Stimulated activated CD4-positive, alpha-beta T cell treated with anti-CD3 and anti-CD28 coated beads, Interleukin-15, amount 100 ng/mL, for 1 hour (primary cell): ENCODE data around the gene KANK3.
"Not testable (repeated sequence)": the region's sequence is repeated elsewhere in the genome, so short reads cannot be mapped to it uniquely, and the experiment has no call there.

ENCODE experiments used
- DNase-seq, 2 donors: peaks; one replicate each; pipeline ENCODE4 v3.0.0-alpha.2; 2020; ENCODE audit warnings: low read depth in 1 of 2, low spot score in 1 of 2

Gene KANK3

DNA sequence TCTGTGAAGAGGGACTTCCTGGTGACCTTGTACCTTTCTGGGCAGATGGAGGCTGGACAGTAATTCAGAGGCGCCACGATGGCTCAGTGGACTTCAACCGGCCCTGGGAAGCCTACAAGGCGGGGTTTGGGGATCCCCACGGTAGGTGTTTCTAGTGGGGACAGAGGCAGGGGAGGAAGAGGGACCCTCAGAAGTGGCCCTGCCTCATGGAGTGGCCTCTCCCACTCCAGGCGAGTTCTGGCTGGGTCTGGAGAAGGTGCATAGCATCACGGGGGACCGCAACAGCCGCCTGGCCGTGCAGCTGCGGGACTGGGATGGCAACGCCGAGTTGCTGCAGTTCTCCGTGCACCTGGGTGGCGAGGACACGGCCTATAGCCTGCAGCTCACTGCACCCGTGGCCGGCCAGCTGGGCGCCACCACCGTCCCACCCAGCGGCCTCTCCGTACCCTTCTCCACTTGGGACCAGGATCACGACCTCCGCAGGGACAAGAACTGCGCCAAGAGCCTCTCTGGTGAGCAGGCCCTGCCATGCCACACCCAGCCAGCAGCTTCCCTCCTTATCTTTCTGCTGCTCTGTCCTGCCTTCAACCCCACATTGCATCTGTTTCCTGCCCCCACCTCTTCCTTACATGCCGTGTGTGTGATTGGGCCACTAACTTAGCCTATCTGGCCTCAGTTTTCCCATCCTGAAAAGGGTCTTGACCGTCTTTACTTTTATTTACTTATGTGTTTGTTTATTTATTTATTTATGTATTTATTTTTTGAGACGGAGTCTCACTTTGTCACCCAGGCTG is 28.1 kb upstream of the KANK3 start:
- no peak for DNase-seq

DNA sequence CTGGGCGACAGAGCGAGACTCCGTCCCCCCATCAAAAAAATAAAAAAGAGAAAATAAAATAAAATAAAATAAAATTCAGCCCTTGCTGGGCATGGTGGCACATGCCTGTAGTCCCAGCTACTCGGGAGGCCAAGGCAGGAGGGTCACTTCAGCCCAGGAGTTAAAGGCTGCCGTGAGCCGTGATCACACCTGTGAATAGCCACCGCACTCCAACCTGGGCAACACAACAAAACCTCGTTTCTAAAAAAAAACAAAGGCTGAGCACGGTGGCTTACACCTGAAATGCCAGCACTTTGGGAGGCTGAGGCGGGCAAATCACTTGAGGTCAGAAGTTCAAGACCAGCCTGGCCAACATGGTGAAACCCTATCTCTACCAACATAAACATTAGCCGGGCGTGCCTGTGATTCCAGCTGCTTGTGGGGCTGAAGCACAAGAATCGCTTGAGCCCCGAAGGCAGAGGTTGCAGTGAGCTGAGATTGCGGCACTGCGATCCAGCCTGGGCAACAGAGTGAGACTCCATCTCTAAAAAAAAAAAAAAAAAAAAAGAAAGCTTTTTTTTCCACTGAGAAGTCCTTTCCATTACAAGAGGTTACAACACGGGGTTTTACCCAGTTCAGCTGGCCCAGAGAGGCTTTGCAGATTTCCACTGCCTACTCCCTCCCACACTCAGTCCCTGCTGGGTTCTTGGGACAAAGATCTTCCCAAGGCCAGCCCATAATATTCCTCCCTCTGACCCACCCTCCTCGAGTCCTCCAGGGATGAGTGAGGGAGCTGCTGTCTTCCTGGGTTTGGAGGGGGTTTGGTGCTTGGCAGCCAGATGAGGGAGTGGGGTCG is 27.3 kb upstream of the KANK3 start:
- DNase-seq: no peak

DNA sequence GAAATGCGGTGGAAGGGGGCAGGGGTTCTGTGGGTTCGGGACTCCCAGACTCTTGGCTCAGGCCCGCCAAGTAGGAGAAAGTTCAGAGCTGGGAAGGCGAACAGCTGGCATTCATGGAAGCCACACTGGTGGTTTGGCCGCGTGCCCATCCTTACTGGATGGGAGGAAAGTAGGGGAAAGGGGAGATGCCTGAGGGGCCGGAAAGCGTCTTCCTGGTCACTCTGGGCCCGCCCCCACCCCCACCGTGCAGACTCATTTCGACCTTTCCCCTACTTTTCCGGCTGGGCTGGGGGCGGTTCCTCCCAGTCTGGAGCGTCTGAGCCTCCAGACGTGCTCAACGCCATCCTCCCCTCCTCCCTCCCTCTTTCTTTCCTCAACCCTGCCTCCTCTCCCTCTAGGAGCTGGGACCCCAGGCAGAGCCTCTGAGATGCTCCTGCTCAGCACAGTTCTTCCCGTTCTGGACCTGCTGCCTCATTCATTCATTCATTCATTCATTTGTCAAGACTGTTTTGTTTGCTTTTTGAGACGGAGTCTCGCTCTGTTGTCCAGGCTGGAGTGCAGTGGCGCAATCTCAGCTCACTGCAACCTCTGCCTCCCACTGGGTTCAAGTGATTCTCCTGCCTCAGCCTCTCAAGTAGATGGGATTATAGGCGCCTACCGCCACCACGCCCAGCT is 24.4 kb upstream of the KANK3 start:
- DNase-seq: no peak

DNA sequence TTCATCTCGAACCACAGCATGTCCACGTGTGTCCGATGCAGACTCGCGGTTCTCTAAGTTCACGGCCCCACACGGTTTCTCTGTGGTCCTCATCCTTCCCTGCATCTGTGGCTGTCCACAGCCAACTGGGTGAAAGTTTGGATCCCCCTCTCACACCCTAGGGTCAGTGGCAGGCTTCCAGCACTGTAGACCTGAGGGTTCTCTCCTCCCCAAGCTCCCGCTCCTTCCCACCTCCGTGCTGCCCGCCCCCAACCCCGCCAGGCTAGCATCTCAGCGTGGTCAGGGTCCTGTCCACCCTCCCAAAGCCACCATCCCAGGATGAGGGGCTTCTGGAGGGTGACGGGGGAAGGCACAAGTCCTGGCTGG is 23.9 kb upstream of the KANK3 start:
- no peak for DNase-seq

DNA sequence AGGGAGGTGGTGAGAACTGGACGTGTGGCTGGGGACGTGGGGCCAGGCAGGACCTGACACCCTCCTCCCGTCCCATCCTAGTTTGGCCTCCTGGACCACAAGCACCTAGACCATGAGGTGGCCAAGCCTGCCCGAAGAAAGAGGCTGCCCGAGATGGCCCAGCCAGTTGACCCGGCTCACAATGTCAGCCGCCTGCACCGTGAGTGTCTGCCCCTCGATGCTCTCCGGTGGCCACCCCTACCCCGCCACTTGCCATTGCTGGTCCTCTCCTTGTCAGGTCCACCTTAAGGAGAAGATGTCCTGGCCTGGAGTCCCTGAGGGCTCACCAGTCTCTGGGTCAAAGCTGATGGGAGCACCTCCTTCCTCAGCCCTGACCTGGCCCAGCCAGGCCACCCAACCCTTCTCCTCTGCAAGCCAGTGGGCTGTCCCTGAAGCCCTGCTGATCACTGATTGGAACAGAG is 23.1 kb upstream of the KANK3 start:
- DNase-seq: no peak

DNA sequence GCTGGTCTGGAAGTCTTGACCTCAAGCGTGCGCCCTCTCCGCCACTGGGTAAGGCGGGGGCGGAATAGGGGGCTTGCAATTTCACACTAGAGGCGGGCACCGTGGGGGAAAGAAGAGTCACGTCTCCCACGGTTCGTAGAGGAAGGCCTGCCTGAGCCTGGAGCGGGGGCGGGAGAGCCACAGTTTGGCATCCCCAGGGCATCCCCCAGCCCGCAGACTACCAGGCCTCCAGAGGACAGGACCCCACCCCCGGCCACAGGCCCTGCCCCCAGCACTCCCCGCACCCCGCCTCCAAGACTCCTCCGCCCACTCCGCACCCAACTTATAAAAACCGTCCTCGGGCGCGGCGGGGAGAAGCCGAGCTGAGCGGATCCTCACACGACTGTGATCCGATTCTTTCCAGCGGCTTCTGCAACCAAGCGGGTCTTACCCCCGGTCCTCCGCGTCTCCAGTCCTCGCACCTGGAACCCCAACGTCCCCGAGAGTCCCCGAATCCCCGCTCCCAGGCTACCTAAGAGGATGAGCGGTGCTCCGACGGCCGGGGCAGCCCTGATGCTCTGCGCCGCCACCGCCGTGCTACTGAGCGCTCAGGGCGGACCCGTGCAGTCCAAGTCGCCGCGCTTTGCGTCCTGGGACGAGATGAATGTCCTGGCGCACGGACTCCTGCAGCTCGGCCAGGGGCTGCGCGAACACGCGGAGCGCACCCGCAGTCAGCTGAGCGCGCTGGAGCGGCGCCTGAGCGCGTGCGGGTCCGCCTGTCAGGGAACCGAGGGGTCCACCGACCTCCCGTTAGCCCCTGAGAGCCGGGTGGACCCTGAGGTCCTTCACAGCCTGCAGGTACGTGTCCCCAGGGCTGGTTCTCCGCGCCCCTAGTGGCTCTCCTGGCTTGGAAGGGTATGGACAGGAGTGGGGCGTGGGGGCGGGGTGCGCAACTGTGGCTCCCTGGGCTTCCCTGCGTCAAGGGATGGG is 21.0 kb upstream of the KANK3 start, which contains the start of gene ANGPTL4:
Gene ANGPTL4, plus strand, starts transcription at position 353 of the 969 bp plus-strand sequence. Its CDS starts 167 bp downstream, at position 520.
- DNase-seq: peak in 1 of 2 donors; percentile 41

DNA sequence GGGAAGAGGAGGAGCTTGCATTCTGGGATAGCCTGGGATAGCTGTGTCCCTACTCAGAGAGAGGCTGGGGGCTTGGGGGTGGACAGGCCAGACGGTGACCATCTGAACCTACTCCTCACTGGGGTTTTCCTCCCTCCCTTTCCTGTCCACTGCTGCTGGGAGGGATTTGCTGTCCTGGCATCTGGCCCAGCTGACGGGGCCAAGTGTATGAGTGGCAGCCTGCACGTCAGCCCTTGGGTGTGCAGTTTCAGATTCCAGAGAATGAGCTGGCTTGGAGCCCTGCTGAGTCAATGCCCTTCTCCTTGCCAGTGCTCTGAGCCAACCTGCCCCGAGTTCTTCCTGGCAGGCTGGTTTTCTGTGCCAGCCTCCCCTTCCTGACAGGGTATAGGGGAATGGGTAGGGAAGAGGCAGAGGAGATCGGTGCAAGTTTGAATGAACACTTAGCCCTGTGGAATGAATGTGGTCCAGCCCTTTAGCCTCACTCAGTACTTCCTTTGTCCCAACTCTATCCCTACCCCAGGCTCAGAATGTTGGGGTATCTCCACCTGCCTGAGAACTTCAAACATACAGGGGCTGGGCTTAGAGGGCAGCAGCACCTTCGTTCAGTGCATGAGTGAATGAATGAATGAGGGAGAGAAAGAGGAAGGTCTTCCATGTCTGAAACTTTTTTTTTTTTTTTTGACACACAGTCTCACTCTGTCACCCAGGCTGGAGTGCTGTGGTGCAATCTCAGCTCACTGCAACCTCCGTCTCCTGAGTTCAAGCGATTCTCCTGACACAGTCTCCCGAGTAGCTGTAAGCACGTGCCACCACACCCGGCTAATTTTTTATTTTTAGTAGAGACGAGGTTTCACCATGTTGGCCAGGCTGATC is 19.1 kb upstream of the KANK3 start:
- DNase-seq: no peak

DNA sequence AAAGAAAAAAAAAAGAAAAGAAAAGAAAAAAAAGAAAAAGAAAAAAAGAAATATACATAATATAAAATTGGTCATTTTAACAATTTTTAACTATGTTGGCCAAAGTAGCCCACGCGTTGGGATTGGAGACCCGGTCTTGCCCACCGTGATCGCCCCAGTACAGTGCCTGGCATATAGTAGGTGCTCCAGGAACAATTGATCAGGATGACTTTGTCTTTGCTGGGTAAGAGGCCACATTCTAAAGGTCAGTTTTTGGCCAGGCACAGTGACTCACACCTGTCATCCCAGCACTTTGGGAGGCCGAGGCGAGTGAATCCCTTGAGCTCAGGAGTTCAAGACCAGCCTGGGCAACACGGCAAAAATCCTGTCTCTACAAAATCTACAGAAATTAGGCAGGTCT is 17.1 kb upstream of the KANK3 start:
- no peak for DNase-seq

DNA sequence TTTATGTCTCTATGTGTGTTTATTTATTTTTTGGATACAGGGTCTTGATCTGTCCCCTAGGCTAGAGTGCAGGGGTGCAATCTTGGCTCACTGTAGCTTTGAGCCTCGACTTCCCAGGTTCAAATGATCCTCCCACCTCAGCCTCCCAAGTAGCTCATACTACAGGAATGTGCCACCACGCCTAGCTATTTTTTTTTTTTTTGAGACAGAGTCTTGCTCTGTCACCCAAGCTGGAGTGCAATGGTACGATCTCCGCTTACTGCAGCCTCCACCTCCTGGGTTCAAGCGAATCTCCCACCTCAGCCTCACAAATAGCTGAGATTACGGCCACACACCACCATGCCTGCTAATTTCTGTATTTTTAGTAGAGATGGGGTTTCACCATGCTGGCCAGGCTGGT is 15.9 kb upstream of the KANK3 start:
- no peak for DNase-seq

DNA sequence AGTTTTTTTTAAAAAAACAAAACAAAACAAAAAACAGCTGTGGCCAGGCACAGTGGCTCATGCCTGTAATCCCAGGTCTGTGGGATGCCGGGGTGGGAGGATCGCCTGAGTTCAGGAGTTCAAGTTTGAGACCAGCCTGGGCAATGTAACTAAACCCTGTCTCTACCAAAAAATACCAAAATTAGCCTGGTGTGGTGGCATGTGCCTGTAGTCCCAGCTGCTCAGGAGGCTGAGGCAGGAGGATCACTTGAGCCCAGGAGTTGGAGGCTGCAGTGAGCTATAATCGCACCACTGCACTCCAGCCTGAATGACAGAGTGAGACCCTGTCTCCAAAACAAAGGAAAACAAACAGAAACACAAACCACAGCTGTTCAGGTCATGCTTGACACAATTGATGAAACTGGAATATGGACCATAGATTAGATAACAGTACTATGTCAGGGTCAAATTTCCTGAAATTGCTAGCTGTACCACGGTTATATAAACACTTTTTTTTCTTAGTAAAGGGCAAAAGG is 14.0 kb upstream of the KANK3 start:
- no peak for DNase-seq

DNA sequence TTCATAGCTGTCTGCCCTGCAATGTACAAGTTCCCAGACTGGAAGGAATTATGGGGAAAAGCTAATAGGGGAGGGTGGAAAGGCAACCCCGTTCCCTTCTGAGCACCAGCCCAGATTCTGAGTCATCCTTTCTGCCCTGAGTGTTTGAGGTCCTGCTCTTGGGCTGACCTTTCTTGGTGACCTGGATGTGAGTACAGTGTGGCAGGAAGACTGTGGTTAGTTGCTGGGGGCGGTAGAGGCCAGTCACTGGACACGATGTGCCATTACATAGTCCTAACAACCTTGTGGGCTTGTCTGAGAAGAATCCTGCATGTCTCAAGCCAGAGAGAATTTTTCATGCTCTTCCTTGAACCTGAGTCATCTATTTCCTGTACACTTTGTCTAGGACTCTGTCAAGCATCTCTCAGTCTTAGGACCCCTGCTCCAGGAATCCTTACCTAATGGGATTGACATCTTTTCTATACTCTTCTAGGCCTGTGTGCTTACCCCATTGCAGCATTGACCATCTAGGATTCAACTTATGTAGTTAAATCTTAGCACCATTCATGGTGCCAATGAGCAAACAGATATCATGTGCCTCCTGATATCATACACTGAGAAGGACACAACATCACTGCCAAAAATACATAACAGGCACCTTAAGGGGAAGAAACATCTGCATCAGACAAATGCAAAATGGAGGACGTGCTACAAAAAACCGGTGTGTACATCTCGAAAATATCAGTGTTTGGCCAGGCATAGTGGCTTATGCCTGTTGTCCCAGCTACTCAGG is 12.8 kb upstream of the KANK3 start:
- DNase-seq: no peak

DNA sequence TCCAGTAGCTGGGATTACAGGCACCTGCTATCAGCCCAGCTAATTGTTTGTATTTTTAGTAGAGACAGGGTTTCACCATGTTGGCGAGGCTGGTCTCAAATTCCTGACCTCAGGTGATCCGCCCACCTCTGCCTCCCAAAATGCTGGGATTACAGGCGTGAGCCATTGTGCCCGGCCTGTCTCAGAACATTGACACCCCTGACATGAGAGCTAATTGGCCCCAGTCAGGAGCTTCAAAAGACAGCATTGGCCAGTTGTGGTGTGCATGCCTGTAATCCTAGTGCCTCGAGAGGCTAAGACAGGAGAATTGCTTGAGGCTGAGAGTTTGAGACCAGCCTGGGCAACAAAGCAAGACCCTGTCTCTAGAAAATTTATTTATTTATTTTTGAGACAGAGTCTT is 9.8 kb upstream of the KANK3 start:
- not testable (repeated sequence) for DNase-seq

DNA sequence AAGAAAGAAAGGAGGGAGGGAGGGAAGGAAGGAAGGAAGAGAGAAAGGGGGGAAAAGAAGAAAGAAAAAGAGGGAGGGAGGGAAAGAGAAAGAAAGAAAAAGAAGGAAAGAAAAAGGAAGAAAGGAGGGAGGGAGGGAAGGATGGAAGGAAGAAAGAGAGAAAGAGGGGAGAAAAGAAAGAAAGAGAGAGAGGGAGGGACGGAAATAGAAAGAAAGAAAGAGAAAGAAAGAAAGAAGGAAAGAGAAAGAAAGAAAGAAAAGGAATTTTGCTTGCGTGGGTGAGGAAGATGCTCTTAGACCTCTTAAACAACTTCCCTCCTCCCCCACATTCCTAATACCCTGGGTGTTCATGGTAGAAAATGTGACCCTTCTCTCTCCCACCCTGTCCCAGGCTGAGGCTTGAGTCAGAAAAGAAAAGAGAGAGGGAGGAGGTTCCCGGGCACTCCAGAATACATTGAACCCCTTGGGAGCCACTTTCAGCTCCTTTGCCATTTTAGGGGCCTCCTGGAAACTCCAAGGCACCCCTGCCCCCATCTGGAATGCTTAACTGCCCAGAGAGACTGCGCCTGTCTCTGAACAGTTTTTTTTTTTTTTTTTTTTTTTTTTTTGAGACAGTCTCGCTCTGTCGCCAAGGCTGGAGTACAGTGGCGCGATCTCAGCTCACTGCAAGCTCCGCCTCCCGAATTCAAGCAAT is 9.2 kb upstream of the KANK3 start:
- DNase-seq: no peak

DNA sequence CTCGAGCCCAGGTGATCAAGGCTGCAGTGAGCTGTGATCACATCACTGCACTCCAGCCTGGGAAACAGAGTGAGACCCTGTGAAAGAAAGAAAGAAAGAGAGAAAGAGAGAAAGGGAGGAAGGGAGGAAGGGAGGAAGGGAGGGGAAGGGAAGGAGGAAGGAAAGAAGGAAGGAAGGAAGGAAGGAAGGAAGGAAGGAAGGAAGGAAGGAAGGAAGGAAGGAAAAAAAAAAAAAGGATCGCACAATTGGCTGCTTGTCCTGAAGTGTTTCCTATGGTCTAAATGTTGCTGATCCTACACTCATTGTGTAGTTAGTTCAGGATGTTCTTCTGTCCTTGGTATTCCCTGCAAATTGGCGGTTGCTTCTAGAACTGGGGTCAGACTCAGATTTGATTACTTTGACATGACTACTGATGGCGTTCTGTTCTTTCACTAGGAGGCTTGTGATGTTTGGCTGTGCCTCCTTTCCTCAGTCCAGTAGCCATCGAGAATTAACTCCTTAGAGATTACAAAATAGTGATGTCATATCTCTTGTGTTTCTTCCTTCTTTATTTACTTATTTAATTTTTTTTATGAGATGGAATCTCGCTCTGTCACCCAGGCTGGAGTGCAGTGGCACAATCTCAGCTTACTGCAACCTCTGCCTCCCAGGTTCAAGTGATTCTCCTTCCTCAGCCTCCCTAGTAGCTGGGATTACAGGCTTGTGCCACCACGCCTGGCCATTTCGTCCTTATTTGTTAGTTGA is 6.7 kb upstream of the KANK3 start:
- not testable (repeated sequence) for DNase-seq

DNA sequence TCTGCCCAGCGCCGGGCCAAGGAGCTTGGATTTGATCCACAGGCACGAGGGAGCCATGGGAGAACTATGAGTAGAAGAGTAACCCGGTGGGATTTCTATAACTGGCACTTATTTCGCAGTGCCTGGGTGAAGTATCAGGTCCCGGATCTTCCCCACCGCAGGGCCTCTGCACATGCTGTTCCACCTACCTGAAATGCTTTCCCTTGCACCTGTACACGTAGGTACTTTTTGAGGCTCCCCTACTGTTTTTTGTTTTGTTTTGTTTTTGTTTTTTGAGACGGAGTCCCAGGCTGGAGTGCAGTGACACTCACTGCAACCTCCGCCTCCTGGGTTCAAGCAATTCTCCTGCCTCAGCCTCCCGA is 402 bp upstream of the KANK3 start:
- DNase-seq: no peak

DNA sequence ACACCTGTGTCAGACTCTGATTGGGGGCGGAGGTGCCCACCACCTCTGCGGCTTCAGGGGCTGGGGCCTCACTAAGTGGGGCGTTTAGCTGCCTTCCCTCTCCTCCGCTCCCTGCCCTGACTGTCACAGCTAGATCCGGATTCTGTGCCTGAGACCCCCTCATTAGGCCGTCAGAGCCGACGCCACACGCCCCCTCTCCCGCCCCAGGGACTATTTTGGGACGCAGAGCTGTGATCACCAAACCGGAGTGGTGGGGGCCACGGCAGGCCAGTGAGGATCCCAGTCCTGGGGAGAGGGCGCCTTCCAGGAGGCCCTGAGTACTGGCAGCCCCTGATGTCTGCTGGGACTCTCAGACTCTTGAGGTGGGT is 762 bp downstream of the KANK3 start:
- DNase-seq: no peak

DNA sequence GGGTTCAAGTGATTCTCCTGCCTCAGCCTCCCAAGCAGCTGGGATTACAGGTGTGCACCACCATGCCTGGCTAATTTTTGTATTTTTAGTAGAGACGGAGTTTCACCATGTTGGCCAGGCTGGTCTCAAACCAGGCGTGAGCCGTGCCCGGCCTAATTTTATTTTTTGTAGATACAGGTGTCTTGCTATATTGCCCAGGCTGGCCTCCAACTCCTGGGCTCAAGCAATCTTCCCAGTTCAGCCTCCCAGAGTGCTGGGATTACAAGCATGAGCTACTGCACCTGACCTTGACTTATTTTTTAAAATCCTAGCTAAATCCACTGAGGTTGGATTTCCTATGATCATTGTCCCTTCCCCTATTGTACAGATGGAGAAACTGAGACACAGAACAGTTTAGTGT is 1.6 kb downstream of the KANK3 start:
- DNase-seq: not testable (repeated sequence)
